Tibial nerve (tissue), 4 donors: ENCODE data around the gene NXF1. TPM values are rescaled to one million over a fixed set of nuclear protein-coding genes. Genes with fewer than 3 reads are reported as not detected.

Experiments used
- DNase-seq, 2 donors: peaks; one replicate each; pipeline ENCODE4 v3.0.0-alpha.2; 2019; ENCODE audit warnings: low spot score in 2 of 2
- H3K27ac ChIP-seq, 4 donors: fragments of 200-600 bp; sonication (generic) in 3 of 4; one replicate each; pipeline ENCODE4 v1.5.1; 2017 to 2019; ENCODE audit warnings: mild to moderate bottlenecking in 1 of 4
- H3K27me3 ChIP-seq, 2 donors: fragments of 200-600 bp; sonication (generic) in 1 of 2; one replicate each; pipeline versions ENCODE4 v1.5.1 to v1.6.0; 2017 to 2019
- H3K36me3 ChIP-seq, 3 donors: fragments of 200-600 bp; sonication (generic); one replicate each; pipeline ENCODE4 v1.5.1; 2018 to 2019
- H3K4me1 ChIP-seq, 4 donors: fragments of 200-600 bp; sonication (generic) in 3 of 4; one replicate each; pipeline ENCODE4 v1.5.1; 2017 to 2019
- H3K4me3 ChIP-seq, 4 donors: fragments of 200-600 bp; sonication (generic) in 3 of 4; one replicate each; pipeline ENCODE4 v1.5.1; 2017 to 2019; ENCODE audit warnings: mild to moderate bottlenecking in 1 of 4, moderate library complexity in 1 of 4
- H3K9me3 ChIP-seq, 4 donors: fragments of 200-600 bp; sonication (generic) in 3 of 4; one replicate each; pipeline ENCODE4 v1.5.1; 2017 to 2019
- CTCF ChIP-seq, 5 experiments: fragments of 200-600 bp in 3 of 5; fragments of 450-650 bp in 2 of 5; sonication (generic) in 3 of 5; IDR thresholded peaks; one replicate each; pipeline ENCODE4 v1.5.1; 2016 to 2019; ENCODE audit warnings: antibody characterized with exemption in 5 of 5, mild to moderate bottlenecking in 3 of 5, moderate library complexity in 2 of 5
- EP300 ChIP-seq, 2 donors: sonication (generic); formaldehyde crosslinking; IDR thresholded peaks; one replicate each; pipeline ENCODE4 v1.6.1; 2017; ENCODE audit warnings: antibody characterized with exemption in 2 of 2, mild to moderate bottlenecking in 1 of 2
- POLR2A ChIP-seq, 2 donors: fragments of 450-650 bp; IDR thresholded peaks; one replicate each; pipeline ENCODE4 v1.6.1; 2017; ENCODE audit warnings: antibody characterized with exemption in 2 of 2, mild to moderate bottlenecking in 2 of 2, moderate library complexity in 2 of 2
- whole genome bisulfite sequencing, 2 donors: methylation state at CpG; one replicate each; pipeline ENCODE4 v1.1.5; 2018; 5-methylcytosine and 5-hydroxymethylcytosine counted together
- total RNA-seq, 4 donors: library from RNA; depleted of rRNA; stranded (reverse); fragments of >200 nt; gene quantifications; one replicate each; pipeline ENCODE4 v1.1.0, GENCODE V29; 2016

The NXF1 gene
- total RNA-seq, 4 donors from 2014 or later: 51.3 to 94.4 (median 67.0) TPM

GRCh38 chr11:62801071-62801470, 4.2 kb downstream of the NXF1 start:
- Histone ChIP-seq H3K27me3 (no peaks in the 10 kb centered on the region), H3K27ac (no peak overlapping the region), H3K36me3 (peaks cover 10 to 75% (median 31%) of the 10 kb centered on the region in 3 donors), H3K4me3 (no peak overlapping the region), H3K9me3 (no peaks in the 10 kb centered on the region), H3K4me1 (peaks cover 0 to 29% (median 14%) of the 10 kb centered on the region in 4 donors)
- 86 to 89% methylated on average over 4 of the region's 4 CpGs for WGBS, 2 donors
- DNase-seq: no peak
- TF ChIP-seq CTCF (IDR thresholded peaks at IDR 0.05) (no peak), EP300 (IDR thresholded peaks at IDR 0.05) (no peak), POLR2A (IDR thresholded peaks at IDR 0.05) (no peak)

GRCh38 chr11:62799486-62799885, 5.8 kb downstream of the NXF1 start:
- H3K4me1 ChIP-seq: peaks cover 0 to 23% (median 12%) of the 10 kb centered on the region in 4 donors
- no peak for TF ChIP-seq POLR2A (IDR thresholded peaks at IDR 0.05)
- H3K36me3 ChIP-seq: peaks cover 14 to 91% (median 45%) of the 10 kb centered on the region in 3 donors
- DNase-seq: no peak
- 92 to 93% methylated on average over 7 to 10 of the region's 10 CpGs for WGBS, 2 donors
- no peak overlapping the region for H3K4me3 ChIP-seq
- H3K9me3 ChIP-seq: no peaks in the 10 kb centered on the region
- no peak overlapping the region for H3K27ac ChIP-seq
- H3K27me3 ChIP-seq: no peaks in the 10 kb centered on the region

GRCh38 chr11:62796281-62796680, 9.0 kb downstream of the NXF1 start:
- 75 to 78% methylated on average over 7 of the region's 7 CpGs for WGBS, 2 donors
- no peak for DNase-seq
- Histone ChIP-seq H3K27me3 (no peaks in the 10 kb centered on the region), H3K36me3 (peaks cover 7 to 93% (median 50%) of the 10 kb centered on the region in 3 donors), H3K27ac (no peak overlapping the region), H3K4me3 (no peak overlapping the region), H3K9me3 (no peaks in the 10 kb centered on the region), H3K4me1 (peaks cover 0 to 11% (median 8%) of the 10 kb centered on the region in 4 donors)
- no peak for TF ChIP-seq POLR2A (IDR thresholded peaks at IDR 0.05)

- no peaks in the 10 kb centered on the region for H3K27me3 ChIP-seq
- no peak overlapping the region for H3K27ac ChIP-seq
- H3K36me3 ChIP-seq: peaks cover 7 to 90% (median 44%) of the 10 kb centered on the region in 3 donors
- no peak for DNase-seq
- no peaks in the 10 kb centered on the region for H3K9me3 ChIP-seq
- H3K4me3 ChIP-seq: no peak overlapping the region
- H3K4me1 ChIP-seq: peaks cover 0 to 31% (median 20%) of the 10 kb centered on the region in 4 donors
- WGBS, 2 donors: 80 to 82% methylated on average over 8 of the region's 8 CpGs
- TF ChIP-seq CTCF (IDR thresholded peaks at IDR 0.05) (no peak), POLR2A (IDR thresholded peaks at IDR 0.05) (no peak), EP300 (IDR thresholded peaks at IDR 0.05) (no peak)
These were observed 11.0 kb downstream of the NXF1 start for GRCh38 chr11:62794201-62794775.

- no peak for DNase-seq
- Histone ChIP-seq H3K27me3 (no peaks in the 10 kb centered on the region), H3K9me3 (no peaks in the 10 kb centered on the region), H3K4me3 (peak overlapping the region in 3 of 4 donors; percentile 69 to 86 (median 76)), H3K4me1 (peaks cover 0 to 48% (median 32%) of the 10 kb centered on the region in 4 donors), H3K36me3 (peaks cover 3 to 75% (median 27%) of the 10 kb centered on the region in 3 donors), H3K27ac (peak overlapping the region; percentile 63 to 90 (median 86))
- WGBS, 2 donors: 23 to 29% methylated on average over 11 of the region's 11 CpGs
- TF ChIP-seq POLR2A (IDR thresholded peaks at IDR 0.05) (no peak), CTCF (IDR thresholded peaks at IDR 0.05) (no peak), EP300 (IDR thresholded peaks at IDR 0.05) (no peak)
These were observed 13.1 kb downstream of the NXF1 start for GRCh38 chr11:62792202-62792575.

GRCh38 chr11:62791501-62792201, 13.6 kb downstream of the NXF1 start, which contains the start of gene TMEM223:
Gene TMEM223, minus strand, starts transcription at chr11:62792006. Its CDS starts 12 bp downstream, at chr11:62791994.
- Histone ChIP-seq H3K4me1 (peaks cover 0 to 48% (median 32%) of the 10 kb centered on the region in 4 donors), H3K36me3 (peaks cover 3 to 70% (median 25%) of the 10 kb centered on the region in 3 donors), H3K4me3 (peak within 1 kb of the TSS; percentile 69 to 92 (median 81)), H3K27me3 (no peaks in the 10 kb centered on the region), H3K9me3 (no peaks in the 10 kb centered on the region), H3K27ac (peak within 1 kb of the TSS; percentile 63 to 90 (median 86))
- DNase-seq: peak; percentile 79
- whole genome bisulfite sequencing, 2 donors: 0 to 1% methylated on average over 12 to 30 of the region's 58 CpGs
- TF ChIP-seq EP300 (IDR thresholded peaks at IDR 0.05) (peak; percentile 62 to 86), CTCF (IDR thresholded peaks at IDR 0.05) (peak in 3 of 5 experiments; percentile 22 to 39 (median 32)), POLR2A (IDR thresholded peaks at IDR 0.05) (peak in 1 of 2 donors; percentile 72)
